Large intestine (tissue), 3 donors: ENCODE data around the gene RETREG1. TPM values are rescaled to one million over a fixed set of nuclear protein-coding genes. Genes with fewer than 3 reads are reported as not detected.

ENCODE experiments used
- DNase-seq, 2 donors: peaks; one replicate each; pipeline versions ENCODE4 v3.0.0 to v3.0.0-alpha.2; 2013
- H3K27ac ChIP-seq: one replicate; pipeline ENCODE4 v1.5.1; 2013; ENCODE audit warnings: low read length
- H3K27me3 ChIP-seq: 2 replicates; pipeline ENCODE4 v1.6.1; 2013; ENCODE audit warnings: low read length; ENCODE audit not compliant: control insufficient read depth, insufficient read depth
- H3K36me3 ChIP-seq: 2 replicates; pipeline ENCODE4 v1.6.1; 2013; ENCODE audit warnings: low read length; ENCODE audit not compliant: control insufficient read depth, insufficient read depth
- H3K4me1 ChIP-seq: one replicate; pipeline ENCODE4 v1.6.1; 2013; ENCODE audit warnings: low read length; ENCODE audit not compliant: control insufficient read depth, insufficient read depth
- H3K4me3 ChIP-seq: one replicate; pipeline ENCODE4 v1.5.1; 2013; ENCODE audit warnings: low read length
- H3K9me3 ChIP-seq: one replicate; pipeline ENCODE4 v1.6.1; 2013; ENCODE audit warnings: mild to moderate bottlenecking, low read depth, low read length, moderate library complexity; ENCODE audit not compliant: control insufficient read depth
- WGBS: methylation state at CpG from one replicate; pipeline ENCODE4 v1.1.5; 2013; ENCODE audit warnings: low lambda C conversion rate; ENCODE audit not compliant: insufficient coverage; 5-methylcytosine and 5-hydroxymethylcytosine counted together
- polyA plus RNA-seq: library from polyadenylated mRNA; unstranded; fragments of 120-200 nt; gene quantifications from one replicate; pipeline ENCODE4 v1.2.1, GENCODE V29; 2013

Gene RETREG1
- polyA plus RNA-seq, 1 donor = 27.0 TPM

GRCh38 chr5:16600946-16601345 lies 15.9 kb downstream of the RETREG1 start:
- WGBS = no CpG with 5 or more reads among the region's 5 CpGs
- Histone ChIP-seq H3K9me3 (no peaks in the 10 kb centered on the region), H3K27ac (no peak overlapping the region), H3K4me3 (no peak overlapping the region), H3K4me1 (no peaks in the 10 kb centered on the region), H3K27me3 (no peaks in the 10 kb centered on the region), H3K36me3 (no peaks in the 10 kb centered on the region)
- DNase-seq = no peak

GRCh38 chr5:16600397-16600796 lies 16.4 kb downstream of the RETREG1 start:
- Histone ChIP-seq H3K36me3 (no peaks in the 10 kb centered on the region), H3K4me3 (no peak overlapping the region), H3K9me3 (no peaks in the 10 kb centered on the region), H3K4me1 (no peaks in the 10 kb centered on the region), H3K27ac (no peak overlapping the region), H3K27me3 (no peaks in the 10 kb centered on the region)
- WGBS = no CpG with 5 or more reads among the region's 7 CpGs
- DNase-seq = no peak

DNA sequence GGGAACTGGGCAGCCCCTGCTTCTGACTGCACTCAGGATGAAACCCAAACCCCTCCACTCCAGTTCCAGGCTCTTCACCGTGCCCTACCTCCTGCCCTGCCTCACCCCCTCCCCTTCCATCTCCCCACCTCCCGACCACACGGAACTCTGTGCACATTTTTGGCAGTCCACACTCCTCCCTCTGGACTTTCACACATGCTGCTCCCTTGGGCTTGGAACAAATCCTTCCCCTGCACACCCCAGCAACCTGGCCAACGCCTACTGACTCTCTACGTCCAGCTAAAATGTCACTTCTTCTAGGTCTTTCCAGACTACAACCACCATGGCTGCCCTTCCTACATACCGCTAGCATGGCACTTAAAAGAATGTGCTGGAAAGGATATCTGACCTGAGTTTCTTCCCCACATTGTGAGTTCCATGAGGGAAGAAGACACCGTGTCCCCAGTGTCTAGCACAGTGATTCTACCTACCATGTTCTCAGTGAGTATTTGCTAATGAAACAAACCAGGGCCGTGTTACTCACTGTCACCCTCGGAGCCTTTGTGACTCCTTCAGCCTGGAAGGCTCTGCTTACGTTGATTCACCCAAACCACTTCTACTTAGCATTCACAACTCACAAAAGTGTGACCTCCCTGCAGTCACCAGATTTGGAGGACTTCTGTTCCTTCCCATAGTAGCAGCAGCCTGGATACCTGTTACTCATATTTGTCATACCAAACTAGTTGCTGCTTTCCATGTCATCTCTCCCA lies 18.7 kb downstream of the RETREG1 start:
- no peaks in the 10 kb centered on the region for H3K4me1 ChIP-seq
- no CpG with 5 or more reads among the region's 10 CpGs for WGBS
- no peak for DNase-seq
- H3K4me3 ChIP-seq = no peak overlapping the region
- no peaks in the 10 kb centered on the region for H3K9me3 ChIP-seq
- no peak overlapping the region for H3K27ac ChIP-seq
- no peaks in the 10 kb centered on the region for H3K36me3 ChIP-seq
- no peaks in the 10 kb centered on the region for H3K27me3 ChIP-seq

DNA sequence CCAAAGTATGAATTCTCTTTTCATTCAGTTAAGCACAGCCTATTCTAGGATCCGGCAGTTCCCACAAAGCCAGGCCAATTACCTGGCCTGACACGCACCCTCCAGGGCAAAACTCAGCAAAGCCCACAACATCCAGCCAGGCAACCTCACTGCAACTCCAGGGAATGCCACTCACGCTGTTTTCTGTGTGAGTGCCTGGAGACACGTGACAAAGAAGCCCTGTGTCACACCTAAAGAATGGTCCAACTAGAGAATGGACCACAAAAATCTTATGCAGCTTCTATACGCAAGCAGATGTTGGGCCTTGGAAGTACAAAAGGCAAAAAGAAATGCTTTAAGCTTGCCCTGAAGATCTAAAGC lies 20.2 kb downstream of the RETREG1 start:
- no peaks in the 10 kb centered on the region for H3K27me3 ChIP-seq
- H3K9me3 ChIP-seq = no peaks in the 10 kb centered on the region
- no peak overlapping the region for H3K4me3 ChIP-seq
- no CpG with 5 or more reads among the region's 5 CpGs for WGBS
- H3K4me1 ChIP-seq = no peaks in the 10 kb centered on the region
- H3K36me3 ChIP-seq = no peaks in the 10 kb centered on the region
- DNase-seq = no peak
- no peak overlapping the region for H3K27ac ChIP-seq

DNA sequence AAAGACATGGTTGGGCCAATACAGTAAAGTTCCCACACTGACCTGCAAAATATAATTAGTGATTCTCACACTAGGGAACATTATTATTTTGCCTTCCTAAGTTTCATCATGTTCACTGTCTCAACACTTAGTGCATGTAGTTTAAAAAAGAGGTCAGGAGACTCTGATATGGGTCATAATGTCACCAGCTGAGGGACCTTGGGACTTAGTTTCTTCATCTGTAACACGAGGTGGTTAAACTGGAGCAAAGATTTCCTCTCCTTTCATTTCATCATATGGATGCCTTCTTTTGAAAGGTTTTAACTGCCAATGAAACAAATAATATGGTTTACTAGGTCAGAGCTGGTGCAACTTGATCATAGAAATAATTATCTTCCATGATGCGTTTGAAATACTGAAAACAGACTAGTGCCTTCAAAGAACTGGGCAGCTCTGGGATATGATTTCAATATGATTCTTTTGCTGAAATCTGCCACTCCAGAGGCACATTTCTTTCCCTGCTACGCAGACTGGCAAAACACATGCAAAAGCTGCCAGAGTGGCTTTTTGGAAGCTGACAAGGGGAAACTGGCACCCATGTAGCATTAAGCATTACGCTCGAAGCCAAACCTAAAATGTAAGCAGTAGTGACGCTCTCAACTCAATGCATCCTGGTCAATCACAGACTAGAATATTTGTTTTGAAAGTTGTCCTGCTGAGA lies 20.8 kb downstream of the RETREG1 start:
- Histone ChIP-seq H3K4me3 (no peak overlapping the region), H3K9me3 (no peaks in the 10 kb centered on the region), H3K27ac (no peak overlapping the region), H3K36me3 (no peaks in the 10 kb centered on the region), H3K4me1 (no peaks in the 10 kb centered on the region), H3K27me3 (no peaks in the 10 kb centered on the region)
- DNase-seq = no peak
- no CpG with 5 or more reads among the region's 6 CpGs for WGBS

GRCh38 chr5:16593628-16594027 lies 23.2 kb downstream of the RETREG1 start:
- no peak overlapping the region for H3K27ac ChIP-seq
- H3K4me1 ChIP-seq = no peaks in the 10 kb centered on the region
- H3K9me3 ChIP-seq = no peaks in the 10 kb centered on the region
- H3K36me3 ChIP-seq = no peaks in the 10 kb centered on the region
- WGBS = no CpG with 5 or more reads among the region's 3 CpGs
- DNase-seq = no peak
- no peak overlapping the region for H3K4me3 ChIP-seq
- no peaks in the 10 kb centered on the region for H3K27me3 ChIP-seq

DNA sequence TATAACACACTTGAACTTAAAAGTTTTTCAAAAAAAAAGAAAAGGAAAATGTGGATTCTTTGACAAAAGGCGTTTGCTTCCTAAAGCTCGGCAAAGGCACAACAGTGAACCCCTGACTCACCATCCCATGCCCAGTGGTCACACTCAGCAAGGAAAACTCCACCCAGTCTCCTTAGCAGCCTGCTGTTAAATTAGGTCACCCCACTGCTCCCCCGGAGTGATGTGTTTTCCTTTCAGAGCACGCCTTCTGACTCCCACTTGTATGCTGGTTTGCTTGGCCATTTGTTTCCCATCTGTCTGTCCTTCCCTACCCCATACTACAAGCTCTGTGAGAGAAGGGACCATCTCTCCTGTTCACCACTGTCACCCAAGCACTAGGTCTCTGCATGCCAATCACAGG lies 23.8 kb downstream of the RETREG1 start:
- no peaks in the 10 kb centered on the region for H3K4me1 ChIP-seq
- no peaks in the 10 kb centered on the region for H3K27me3 ChIP-seq
- no peaks in the 10 kb centered on the region for H3K36me3 ChIP-seq
- no peak overlapping the region for H3K4me3 ChIP-seq
- H3K27ac ChIP-seq = no peak overlapping the region
- no peaks in the 10 kb centered on the region for H3K9me3 ChIP-seq
- WGBS = 100% methylated on average over 1 of the region's 4 CpGs
- DNase-seq = no peak

DNA sequence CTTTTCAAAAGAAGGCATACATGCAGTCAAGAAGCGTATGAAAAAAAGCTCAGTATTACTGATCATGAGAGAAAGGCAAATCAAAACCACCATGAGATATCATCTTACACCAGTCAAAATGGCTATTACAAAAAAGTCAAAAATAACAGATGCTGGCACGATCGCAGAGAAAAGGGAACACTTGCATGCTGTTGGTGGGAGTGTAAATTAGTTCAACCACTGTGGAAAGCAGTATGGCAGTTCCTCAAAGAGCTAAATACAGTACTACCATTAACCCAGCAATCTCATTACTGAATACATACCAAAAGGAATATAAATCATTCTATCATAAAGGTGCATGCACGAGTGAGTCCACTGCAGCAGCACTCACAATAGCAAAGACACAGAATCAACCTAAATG lies 24.5 kb downstream of the RETREG1 start:
- DNase-seq = no peak
- H3K27me3 ChIP-seq = no peaks in the 10 kb centered on the region
- H3K27ac ChIP-seq = no peak overlapping the region
- H3K36me3 ChIP-seq = no peaks in the 10 kb centered on the region
- 90% methylated on average over 2 of the region's 4 CpGs for WGBS
- no peaks in the 10 kb centered on the region for H3K9me3 ChIP-seq
- no peaks in the 10 kb centered on the region for H3K4me1 ChIP-seq
- no peak overlapping the region for H3K4me3 ChIP-seq

GRCh38 chr5:16590685-16591084 lies 26.1 kb downstream of the RETREG1 start:
- no peak for DNase-seq
- Histone ChIP-seq H3K4me1 (no peaks in the 10 kb centered on the region), H3K4me3 (no peak overlapping the region), H3K27ac (no peak overlapping the region), H3K36me3 (no peaks in the 10 kb centered on the region), H3K27me3 (no peaks in the 10 kb centered on the region), H3K9me3 (no peaks in the 10 kb centered on the region)
- WGBS = no CpG with 5 or more reads among the region's 3 CpGs

DNA sequence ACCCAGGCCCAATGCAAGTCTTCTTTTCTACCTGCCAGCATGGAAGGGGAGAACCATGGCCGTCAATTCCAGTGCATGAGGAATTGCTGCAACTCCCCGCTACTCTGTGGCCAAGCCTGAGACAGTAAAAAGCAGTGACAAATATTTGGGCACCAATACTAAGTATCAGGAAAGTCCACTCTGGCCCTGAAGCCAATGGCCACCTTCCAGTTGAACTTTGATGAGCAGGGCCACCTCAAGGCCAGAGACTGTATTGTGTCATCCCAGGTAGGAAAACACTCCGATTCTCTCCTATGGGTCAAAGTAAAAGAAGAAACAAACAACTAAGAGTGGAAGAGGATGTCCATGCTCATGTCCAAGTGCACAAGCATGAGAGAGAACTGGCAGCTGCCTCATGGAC lies 27.1 kb downstream of the RETREG1 start:
- Histone ChIP-seq H3K9me3 (no peaks in the 10 kb centered on the region), H3K27me3 (no peaks in the 10 kb centered on the region)
- WGBS = no CpG with 5 or more reads among the region's 3 CpGs

More for the DNA sequence above, 27.1 kb downstream of the RETREG1 start:
- Histone ChIP-seq H3K4me1 (no peaks in the 10 kb centered on the region), H3K27ac (no peak overlapping the region), H3K4me3 (no peak overlapping the region), H3K36me3 (no peaks in the 10 kb centered on the region)
- no peak for DNase-seq
